SH-SY5Y (cell line): Measurements from ENCODE around the gene OBSCN.

Experiments used
- GATA2 ChIP-seq: IDR thresholded peaks from 2 replicates; pipeline ENCODE4 v1.6.1; 2011; ENCODE audit warnings: mild to moderate bottlenecking, low read depth, low read length
- GATA3 ChIP-seq: IDR thresholded peaks from 2 replicates; pipeline ENCODE4 v1.6.1; 2011; ENCODE audit warnings: low read depth, mild to moderate bottlenecking, low read length, moderate library complexity

DNA sequence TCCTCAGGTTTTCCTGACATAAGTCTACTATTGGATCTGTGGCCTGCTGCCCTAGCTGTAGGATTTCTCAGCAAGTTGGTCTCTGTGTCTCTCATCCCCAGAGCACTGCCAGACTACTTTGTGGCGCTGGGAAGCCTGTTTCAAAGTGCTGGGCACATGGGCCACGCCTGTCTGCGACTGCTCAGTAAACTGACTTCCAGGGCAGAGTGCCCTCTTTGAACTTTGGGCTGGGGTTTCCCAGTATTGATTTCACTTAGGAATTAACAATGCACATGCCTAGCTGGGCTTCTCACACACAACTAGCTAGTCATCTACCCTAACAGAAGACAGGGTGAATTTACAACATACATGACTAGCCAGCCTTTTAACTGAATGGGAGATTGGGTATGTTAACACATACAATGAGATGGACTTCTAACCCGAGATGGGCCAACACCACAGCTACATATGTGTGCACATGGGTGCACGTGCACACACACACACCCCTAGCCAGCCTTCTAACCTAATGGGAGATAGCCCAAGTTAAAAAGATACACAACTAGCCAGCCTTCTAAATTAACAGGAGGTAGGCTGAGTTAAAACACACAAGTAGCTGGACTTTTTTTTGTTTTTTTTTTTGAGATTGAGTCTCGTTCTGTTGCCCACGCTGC, 215.7 kb downstream of the OBSCN start:
- TF ChIP-seq GATA3 (no peak), GATA2 (no peak)
